DMS79 (cell line): Measurements from ENCODE around the gene DNAH8.
A peak's percentile ranks its signal among the peaks of the same experiment; 100 is the strongest.

ENCODE experiments used
- DNase-seq: peaks from one replicate; lab custom pipeline; 2025; lab: John Stamatoyannopoulos, UW

DNAH8 gene

GRCh38 chr6:39018103-39018502 is 303.0 kb downstream of the DNAH8 start:
- DNase-seq: peak; percentile 52

- no peak for DNase-seq
Measured at GRCh38 chr6:39020136-39020535, 305.0 kb downstream of the DNAH8 start.

- no peak for DNase-seq
Measured at GRCh38 chr6:39021041-39021440, 305.9 kb downstream of the DNAH8 start.

- no peak for DNase-seq
Measured at GRCh38 chr6:39021779-39022178, 306.7 kb downstream of the DNAH8 start.

- no peak for DNase-seq
Measured at GRCh38 chr6:39026175-39026574, 311.1 kb downstream of the DNAH8 start.

- no peak for DNase-seq
Measured at GRCh38 chr6:39029156-39030011, 314.3 kb downstream of the DNAH8 start.

GRCh38 chr6:39035681-39036080 is 320.6 kb downstream of the DNAH8 start:
- DNase-seq: no peak

GRCh38 chr6:39037082-39037508 is 322.0 kb downstream of the DNAH8 start:
- DNase-seq: no peak

GRCh38 chr6:39037707-39038106 is 322.6 kb downstream of the DNAH8 start:
- peak; percentile 30 for DNase-seq

GRCh38 chr6:39040080-39040673 is 325.1 kb downstream of the DNAH8 start:
- peak; percentile 58 for DNase-seq

GRCh38 chr6:39041072-39041471 is 326.0 kb downstream of the DNAH8 start:
- DNase-seq: no peak

- DNase-seq: no peak
Measured at GRCh38 chr6:39043776-39044175, 328.7 kb downstream of the DNAH8 start.

GRCh38 chr6:39044181-39044580 is 329.1 kb downstream of the DNAH8 start:
- DNase-seq: no peak

- no peak for DNase-seq
Measured at GRCh38 chr6:39047434-39048327, 332.6 kb downstream of the DNAH8 start.

GRCh38 chr6:39048481-39049399 is 333.6 kb downstream of the DNAH8 start, which contains the start of gene GLP1R:
Gene GLP1R (plus strand): TSS chr6:39048781. CDS start chr6:39048841, 60 bp downstream.
- no peak for DNase-seq

- no peak for DNase-seq
Measured at GRCh38 chr6:39049575-39050283, 334.6 kb downstream of the DNAH8 start.

- DNase-seq: no peak
Measured at GRCh38 chr6:39050453-39051112, 335.5 kb downstream of the DNAH8 start.

- DNase-seq: no peak
Measured at GRCh38 chr6:39051399-39052122, 336.4 kb downstream of the DNAH8 start.

GRCh38 chr6:39053016-39053624 is 338.0 kb downstream of the DNAH8 start:
- no peak for DNase-seq
